Colonic mucosa (tissue), 4 donors: Measurements from ENCODE around the gene MTM1. TPM values are rescaled to one million over a fixed set of nuclear protein-coding genes. Genes with fewer than 3 reads are reported as not detected.

Experiments used
- DNase-seq: peaks from one replicate; pipeline ENCODE4 v3.0.0-alpha.2; 2020
- H3K27ac ChIP-seq: fragments of 200-600 bp; one replicate; pipeline ENCODE4 v1.8.0; 2021
- H3K27me3 ChIP-seq: fragments of 200-600 bp; one replicate; pipeline ENCODE4 v1.8.0; 2021
- H3K36me3 ChIP-seq: fragments of 200-600 bp; one replicate; pipeline ENCODE4 v1.8.0; 2021
- H3K4me1 ChIP-seq: fragments of 200-600 bp; one replicate; pipeline ENCODE4 v1.8.0; 2021; ENCODE audit warnings: mild to moderate bottlenecking
- H3K4me3 ChIP-seq: fragments of 200-600 bp; one replicate; pipeline ENCODE4 v1.8.0; 2021
- H3K9ac ChIP-seq, 2 donors: one replicate each; pipeline ENCODE4 v1.7.0; 2013; ENCODE audit warnings: control low read depth in 2 of 2, low read depth in 2 of 2, low read length in 2 of 2
- H3K9me3 ChIP-seq: fragments of 200-600 bp; one replicate; pipeline ENCODE4 v1.8.0; 2021
- intact Hi-C: fragments of 100-400 bp; cut with DNase I; formaldehyde crosslinking; loops from one replicate; pipeline ENCODE4 v1.14.1; 2022
- total RNA-seq, 2 donors: library from RNA; stranded (reverse); fragmentation: NEBNext Ultra II Directional in 1 of 2; extraction: Animal tissue kit (Norgen Biotek cat#: 25700) in 1 of 2; gene quantifications; one replicate each; pipeline ENCODE4 v1.2.1, GENCODE V29; 2021
- TF ChIP-seq, protein P1 (sequence below): fragments of 200-600 bp; IDR thresholded peaks from one replicate; pipeline ENCODE4 v1.8.0; 2022; ENCODE audit warnings: antibody characterized with exemption, mild to moderate bottlenecking
- donor health status: healthy.
- donor health status: DM: no; HTN: no; CAD: no.
- donor health status: DM: no; HTN: no; CAD: no.

MTM1 gene
- 10 to 100 TPM; 36.8 to 61.3 TPM for total RNA-seq

GRCh38 chrX:150568320-150569154 lies at the start of gene MTM1:
MTM1 (plus strand) TSS chrX:150568621; CDS start chrX:150592615, 23,994 bp downstream.
- H3K4me1 ChIP-seq = no peaks in the 10 kb centered on the region
- no peaks in the 10 kb centered on the region for H3K9me3 ChIP-seq
- H3K4me3 ChIP-seq = peak within 1 kb of the TSS; percentile 54
- no peaks in the 10 kb centered on the region for H3K36me3 ChIP-seq
- H3K9ac ChIP-seq = peak within 1 kb of the TSS; percentile 75 to 81
- intact Hi-C loops = no loop called here
- peak within 1 kb of the TSS; percentile 91 for H3K27ac ChIP-seq
- peak; percentile 92 for DNase-seq
- no peaks in the 10 kb centered on the region for H3K27me3 ChIP-seq
- TF ChIP-seq, protein P1, sequence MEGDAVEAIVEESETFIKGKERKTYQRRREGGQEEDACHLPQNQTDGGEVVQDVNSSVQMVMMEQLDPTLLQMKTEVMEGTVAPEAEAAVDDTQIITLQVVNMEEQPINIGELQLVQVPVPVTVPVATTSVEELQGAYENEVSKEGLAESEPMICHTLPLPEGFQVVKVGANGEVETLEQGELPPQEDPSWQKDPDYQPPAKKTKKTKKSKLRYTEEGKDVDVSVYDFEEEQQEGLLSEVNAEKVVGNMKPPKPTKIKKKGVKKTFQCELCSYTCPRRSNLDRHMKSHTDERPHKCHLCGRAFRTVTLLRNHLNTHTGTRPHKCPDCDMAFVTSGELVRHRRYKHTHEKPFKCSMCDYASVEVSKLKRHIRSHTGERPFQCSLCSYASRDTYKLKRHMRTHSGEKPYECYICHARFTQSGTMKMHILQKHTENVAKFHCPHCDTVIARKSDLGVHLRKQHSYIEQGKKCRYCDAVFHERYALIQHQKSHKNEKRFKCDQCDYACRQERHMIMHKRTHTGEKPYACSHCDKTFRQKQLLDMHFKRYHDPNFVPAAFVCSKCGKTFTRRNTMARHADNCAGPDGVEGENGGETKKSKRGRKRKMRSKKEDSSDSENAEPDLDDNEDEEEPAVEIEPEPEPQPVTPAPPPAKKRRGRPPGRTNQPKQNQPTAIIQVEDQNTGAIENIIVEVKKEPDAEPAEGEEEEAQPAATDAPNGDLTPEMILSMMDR = no peak

DNA sequence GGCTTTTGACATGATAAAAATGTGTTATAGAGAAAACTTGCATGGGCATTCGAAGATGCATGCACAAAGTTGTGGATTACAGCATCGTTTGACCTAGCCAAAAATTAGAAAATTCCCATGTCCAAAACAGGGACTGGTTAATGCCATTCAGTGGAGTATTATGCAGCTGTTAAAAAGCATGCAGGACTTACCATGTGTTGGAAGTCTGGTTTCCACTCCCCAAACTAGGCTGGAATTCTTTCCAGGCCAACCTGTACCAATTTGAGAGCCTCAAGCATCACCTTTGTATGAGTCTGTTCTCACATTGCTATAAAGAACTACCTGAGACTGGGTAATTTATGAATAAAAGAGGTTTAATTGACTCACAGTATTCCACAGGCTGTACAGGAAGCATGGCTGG lies 45.9 kb upstream of the MTM1 start:
- no peak overlapping the region for H3K9ac ChIP-seq
- no peaks in the 10 kb centered on the region for H3K36me3 ChIP-seq
- H3K9me3 ChIP-seq = no peaks in the 10 kb centered on the region
- H3K4me3 ChIP-seq = no peak overlapping the region
- no peaks in the 10 kb centered on the region for H3K27me3 ChIP-seq
- H3K4me1 ChIP-seq = no peaks in the 10 kb centered on the region
- no peak overlapping the region for H3K27ac ChIP-seq
- TF ChIP-seq, protein P1 = no peak
- no peak for DNase-seq
- intact Hi-C loops = no loop called here

DNA sequence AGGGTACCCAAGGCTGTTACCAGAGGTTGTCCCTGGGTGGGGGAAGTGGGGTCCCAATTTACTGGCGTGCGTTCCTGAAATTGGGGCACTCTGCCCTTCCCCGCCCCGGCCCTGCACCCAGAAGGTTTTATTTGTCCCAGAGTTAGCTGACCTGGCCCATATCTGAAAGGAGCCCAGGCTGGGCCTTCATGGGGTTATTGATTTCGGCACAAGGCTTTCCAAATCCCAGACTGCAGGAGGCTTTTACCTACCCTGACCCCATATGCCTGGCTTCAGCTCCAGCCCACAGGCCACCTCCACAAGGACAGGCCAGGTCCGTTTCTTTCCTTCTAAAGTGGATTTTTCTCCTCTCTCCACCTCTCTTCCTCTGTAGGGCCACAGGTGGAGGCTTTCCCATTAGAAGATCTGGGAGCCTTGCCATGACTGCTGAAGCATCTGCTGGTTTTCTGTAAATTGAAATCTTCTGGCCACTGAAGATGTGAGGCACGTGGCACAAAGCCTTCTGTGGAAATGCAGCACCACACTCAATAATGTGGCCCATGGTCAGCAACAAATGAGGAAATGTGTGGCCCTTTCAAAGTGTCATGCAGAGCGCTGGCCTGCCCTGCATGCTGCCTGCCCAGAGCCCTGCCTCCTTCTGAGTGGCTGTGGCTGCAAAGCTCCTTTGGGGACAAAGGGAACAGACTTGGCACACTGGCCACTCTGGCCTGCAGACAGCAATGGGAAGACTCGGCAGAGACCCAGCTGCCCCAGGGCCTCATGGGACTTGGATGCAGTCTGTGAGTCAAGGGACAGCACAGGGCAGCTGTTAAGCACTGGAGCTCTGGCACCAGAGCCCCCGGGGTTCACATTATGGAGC lies 43.1 kb upstream of the MTM1 start:
- Histone ChIP-seq H3K27me3 (no peaks in the 10 kb centered on the region), H3K4me1 (no peaks in the 10 kb centered on the region), H3K9ac (no peak overlapping the region), H3K4me3 (no peak overlapping the region), H3K36me3 (no peaks in the 10 kb centered on the region), H3K27ac (no peak overlapping the region), H3K9me3 (no peaks in the 10 kb centered on the region)
- intact Hi-C loops = no loop called here
- TF ChIP-seq, protein P1 = no peak
- no peak for DNase-seq

- no peak for DNase-seq
- intact Hi-C loops = no loop called here
- TF ChIP-seq, protein P1 = no peak
- H3K9ac ChIP-seq = no peak overlapping the region
- no peaks in the 10 kb centered on the region for H3K9me3 ChIP-seq
- no peaks in the 10 kb centered on the region for H3K36me3 ChIP-seq
- H3K4me3 ChIP-seq = no peak overlapping the region
- H3K27me3 ChIP-seq = no peaks in the 10 kb centered on the region
- H3K4me1 ChIP-seq = no peaks in the 10 kb centered on the region
- H3K27ac ChIP-seq = no peak overlapping the region
Observed at GRCh38 chrX:150526692-150527091, 41.7 kb upstream of the MTM1 start.

GRCh38 chrX:150527108-150527507 lies 41.3 kb upstream of the MTM1 start:
- intact Hi-C loops = no loop called here
- no peaks in the 10 kb centered on the region for H3K4me1 ChIP-seq
- H3K9ac ChIP-seq = no peak overlapping the region
- no peak overlapping the region for H3K27ac ChIP-seq
- no peak for DNase-seq
- H3K9me3 ChIP-seq = no peaks in the 10 kb centered on the region
- TF ChIP-seq, protein P1 = no peak
- H3K36me3 ChIP-seq = no peaks in the 10 kb centered on the region
- no peak overlapping the region for H3K4me3 ChIP-seq
- no peaks in the 10 kb centered on the region for H3K27me3 ChIP-seq
